NCI-H2196 (cell line): ENCODE data around the gene PRPF8.
"Not testable (repeated sequence)": the region's sequence is repeated elsewhere in the genome, so short reads cannot be mapped to it uniquely, and the experiment has no call there.

Experiments
- DNase-seq: peaks from one replicate; lab custom pipeline; 2025; ENCODE audit not compliant: unreplicated experiment; lab: John Stamatoyannopoulos, UW

The PRPF8 gene

GRCh38 chr17:1716912-1717695 is 32.4 kb upstream of the PRPF8 start:
- peak; percentile 89 for DNase-seq

- DNase-seq = peak; percentile 95
Measured at GRCh38 chr17:1716076-1716911, 31.6 kb upstream of the PRPF8 start.

GRCh38 chr17:1715803-1716075 is 31.1 kb upstream of the PRPF8 start:
- DNase-seq = no peak

GRCh38 chr17:1714980-1715802 is 30.5 kb upstream of the PRPF8 start:
- DNase-seq = peak; percentile 54

DNA sequence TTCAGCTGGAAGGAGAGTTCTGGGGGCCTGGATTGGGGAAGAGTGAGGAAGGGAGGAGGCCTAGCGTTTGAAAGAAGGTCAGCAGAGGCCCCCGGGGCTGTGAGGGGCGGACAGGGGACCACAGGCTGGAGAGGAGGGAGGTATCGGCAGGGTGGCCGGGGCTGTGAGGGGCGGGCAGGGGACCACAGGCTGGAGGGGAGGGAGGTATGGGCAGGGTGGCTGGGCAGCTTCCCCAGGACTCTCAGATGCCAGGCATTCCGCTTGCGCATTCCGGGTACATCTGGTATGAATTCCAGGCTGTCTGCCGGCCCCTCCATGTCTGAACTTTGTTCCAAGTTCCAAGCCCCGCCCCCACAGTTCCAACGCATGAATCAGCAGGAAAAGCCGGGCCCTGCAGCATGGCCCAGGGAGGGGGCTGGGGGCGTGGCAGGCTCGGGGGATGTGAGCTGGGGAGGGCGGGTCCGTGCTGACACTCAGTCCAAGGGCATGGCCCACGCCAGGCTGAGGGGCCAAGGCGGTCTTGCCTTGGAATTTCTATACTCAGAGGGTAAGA is 29.8 kb upstream of the PRPF8 start:
- DNase-seq = peak; percentile 56

DNA sequence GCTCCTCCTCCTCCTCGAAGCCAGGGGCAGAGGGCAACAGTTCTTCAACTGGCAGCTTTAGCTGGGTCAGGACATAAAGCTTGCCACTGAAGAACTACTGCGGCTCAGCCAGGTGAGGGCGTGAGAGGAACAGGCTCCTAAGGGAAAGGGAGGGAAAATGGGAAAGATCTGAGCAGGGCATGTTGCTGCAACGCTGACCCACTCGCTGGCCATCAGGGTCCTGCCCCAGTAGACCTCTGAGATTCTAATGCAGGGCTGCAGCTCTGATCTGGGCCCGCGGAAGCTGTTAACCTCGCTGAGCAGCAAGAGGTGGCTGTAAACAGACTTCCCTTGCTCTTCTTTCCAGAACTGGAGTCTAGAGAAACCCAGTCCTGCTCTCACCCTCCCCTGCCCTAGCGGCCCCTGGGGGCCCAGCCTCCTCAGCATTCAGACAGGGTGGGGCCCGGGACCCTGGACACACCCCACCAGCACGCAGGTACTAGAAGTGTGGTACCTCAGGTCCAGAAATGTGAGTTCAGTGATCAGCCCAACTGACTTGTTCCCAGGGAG is 29.3 kb upstream of the PRPF8 start:
- DNase-seq = peak; percentile 26

DNA sequence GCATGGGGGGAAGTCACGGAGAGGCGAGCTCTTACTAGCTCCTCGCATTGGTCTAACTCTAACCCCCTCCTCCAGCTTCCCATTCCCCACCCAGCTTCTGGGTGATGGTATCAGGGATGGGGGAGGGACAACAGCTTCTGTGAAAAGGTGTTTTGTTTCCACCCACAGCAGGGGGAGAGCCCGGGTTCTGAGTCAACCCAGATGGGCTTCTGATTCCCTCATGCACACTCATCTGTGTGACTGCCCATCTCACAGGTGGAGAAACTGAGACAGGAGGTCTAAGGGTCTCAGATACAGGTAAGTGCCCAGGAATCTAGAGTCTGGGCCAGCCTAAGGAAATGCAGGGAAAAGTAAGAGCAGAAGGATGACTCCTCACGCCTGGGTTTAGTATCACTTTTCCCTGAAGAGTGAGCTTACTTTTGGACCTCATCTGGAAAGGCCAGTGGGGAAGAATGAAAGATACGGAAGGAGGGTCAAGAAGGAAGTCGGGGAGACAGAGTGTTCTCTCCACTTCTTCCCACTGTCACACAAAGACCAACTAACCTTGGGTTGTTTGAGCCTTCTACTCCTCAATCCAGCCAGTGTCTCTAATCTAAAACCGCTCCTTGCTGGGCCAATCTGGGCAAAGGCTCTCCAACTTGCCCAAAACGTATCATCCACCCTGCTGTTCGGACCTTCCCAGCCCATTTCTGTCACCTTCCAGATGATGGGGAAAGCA is 28.7 kb upstream of the PRPF8 start:
- no peak for DNase-seq

- no peak for DNase-seq
Measured at GRCh38 chr17:1712271-1712670, 27.6 kb upstream of the PRPF8 start.

DNA sequence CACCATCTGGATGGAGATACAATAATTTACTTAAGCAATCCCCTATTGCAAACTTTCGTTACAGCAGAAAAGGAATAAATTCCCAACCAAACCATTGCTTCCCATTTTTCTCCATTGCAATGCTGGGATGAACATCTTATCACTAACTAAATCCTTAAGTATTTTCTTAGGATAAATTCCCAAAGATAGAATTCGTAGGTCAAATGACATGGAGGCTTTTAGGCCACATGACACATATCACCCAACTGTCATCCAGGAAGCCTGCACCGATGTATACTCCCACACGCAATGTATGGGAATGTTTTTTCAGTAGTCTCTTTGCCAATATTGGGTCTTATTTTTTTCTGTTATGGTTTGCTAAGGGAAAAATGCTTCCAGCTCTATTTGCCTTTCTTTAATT is 27.1 kb upstream of the PRPF8 start:
- no peak for DNase-seq

DNA sequence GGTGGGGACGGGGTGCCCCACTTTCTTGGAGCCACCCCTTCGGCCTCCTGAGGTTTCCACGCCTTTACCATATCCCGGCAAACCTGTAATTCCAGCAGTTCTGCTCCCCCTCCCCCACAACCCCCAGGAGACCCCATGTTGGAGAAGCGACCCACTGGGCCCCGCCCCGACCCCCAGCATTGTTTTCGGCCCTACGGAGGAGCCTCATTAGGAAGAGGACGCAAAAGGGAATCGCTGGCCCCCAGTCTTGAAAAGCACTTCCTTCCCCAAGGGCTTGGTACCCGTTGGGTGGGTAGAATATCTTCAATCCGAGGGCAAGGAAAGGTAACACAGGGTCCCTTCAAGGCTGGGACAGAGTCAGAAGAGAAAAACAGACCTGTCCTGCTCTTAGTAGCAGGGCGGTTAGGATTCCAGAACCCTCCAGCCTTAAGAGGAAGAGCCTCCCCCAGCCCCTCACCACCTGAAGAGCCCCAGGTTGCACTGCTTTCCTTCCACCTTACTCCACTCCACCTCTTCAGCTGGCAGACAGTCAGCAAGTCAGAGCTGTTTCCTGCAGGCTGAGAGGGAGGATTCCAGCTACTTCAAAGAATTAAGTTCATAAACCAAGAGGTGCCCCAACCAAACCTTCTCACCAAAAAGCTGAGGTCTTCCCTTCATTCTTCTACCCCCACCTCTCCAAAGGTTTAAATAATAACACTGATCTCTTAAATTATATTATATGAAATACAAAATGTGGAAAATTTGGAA is 26.3 kb upstream of the PRPF8 start:
- no peak for DNase-seq

- DNase-seq = peak; percentile 13
Measured at GRCh38 chr17:1709971-1710806, 25.5 kb upstream of the PRPF8 start, which contains the start of gene TLCD2. TLCD2 (minus strand) TSS chr17:1710377; CDS start chr17:1710242, 135 bp downstream.

DNA sequence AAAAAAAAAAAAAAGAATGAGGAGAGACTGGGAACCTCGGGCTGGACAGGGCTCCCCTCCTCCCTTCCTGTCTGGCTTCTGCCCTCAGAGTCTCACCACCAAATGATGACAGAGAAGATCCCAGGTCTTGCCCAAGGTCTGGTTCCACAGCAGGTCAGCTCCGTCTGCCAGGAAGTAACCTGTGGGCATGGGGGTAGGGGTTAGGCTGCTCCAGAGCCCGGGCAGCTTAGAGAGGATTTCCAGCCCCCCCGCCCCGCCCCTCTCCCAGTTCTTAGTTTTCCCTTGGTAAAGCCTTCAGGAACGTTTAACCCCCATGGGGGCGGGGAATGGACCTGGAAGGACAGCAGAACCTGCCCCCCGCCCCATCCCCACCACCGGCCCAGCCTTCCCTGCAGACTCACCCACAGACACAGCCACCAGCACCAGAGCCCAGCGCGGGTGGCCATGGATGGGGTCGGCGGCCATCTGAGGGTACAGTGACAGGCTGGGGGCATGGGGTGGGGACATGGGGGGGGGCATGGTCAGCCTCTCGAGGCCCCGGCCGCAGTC is 24.8 kb upstream of the PRPF8 start:
- no peak for DNase-seq

GRCh38 chr17:1708791-1709346 is 24.2 kb upstream of the PRPF8 start:
- DNase-seq = not testable (repeated sequence)

- DNase-seq = no peak
Measured at GRCh38 chr17:1707107-1707506, 22.4 kb upstream of the PRPF8 start.

GRCh38 chr17:1705004-1705403 is 20.3 kb upstream of the PRPF8 start:
- no peak for DNase-seq

DNA sequence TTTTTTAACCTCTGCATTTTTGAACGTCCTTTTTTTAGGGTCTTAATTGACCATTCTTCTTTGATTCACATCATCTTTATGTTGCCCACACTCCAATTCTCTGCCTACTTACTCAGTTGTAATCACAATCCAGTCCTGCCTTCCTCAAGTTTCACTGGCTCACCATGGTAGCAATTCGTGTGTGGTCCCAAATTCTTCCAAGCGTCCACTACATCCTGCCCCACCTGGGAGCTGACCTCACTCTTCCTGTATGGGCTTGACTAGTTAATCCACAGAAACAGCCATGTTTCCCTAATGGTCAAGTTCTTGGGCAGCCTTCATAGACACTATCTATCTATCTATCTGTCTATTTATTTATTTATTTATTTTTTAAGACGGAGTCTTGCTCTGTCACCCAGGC is 18.4 kb upstream of the PRPF8 start:
- DNase-seq = no peak

DNA sequence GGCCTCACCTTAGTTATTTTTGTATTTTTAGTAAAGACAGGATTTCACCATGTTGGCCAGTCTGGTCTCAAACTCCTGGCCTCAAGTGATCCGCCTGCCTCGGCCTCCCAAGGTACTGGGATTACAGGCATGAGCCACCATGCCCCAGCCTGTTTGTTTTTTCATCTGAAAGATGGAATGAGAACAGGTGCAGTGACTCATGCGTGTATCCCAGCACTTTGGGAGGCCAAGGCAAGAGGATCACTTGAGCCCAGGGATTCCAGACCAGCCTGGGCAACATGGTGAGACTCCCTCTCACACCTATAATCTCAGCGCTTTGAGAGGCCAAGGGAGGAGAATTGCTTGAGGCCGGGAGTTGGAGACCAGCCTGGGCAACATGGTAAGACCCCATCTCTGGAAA is 15.2 kb upstream of the PRPF8 start:
- not testable (repeated sequence) for DNase-seq

DNA sequence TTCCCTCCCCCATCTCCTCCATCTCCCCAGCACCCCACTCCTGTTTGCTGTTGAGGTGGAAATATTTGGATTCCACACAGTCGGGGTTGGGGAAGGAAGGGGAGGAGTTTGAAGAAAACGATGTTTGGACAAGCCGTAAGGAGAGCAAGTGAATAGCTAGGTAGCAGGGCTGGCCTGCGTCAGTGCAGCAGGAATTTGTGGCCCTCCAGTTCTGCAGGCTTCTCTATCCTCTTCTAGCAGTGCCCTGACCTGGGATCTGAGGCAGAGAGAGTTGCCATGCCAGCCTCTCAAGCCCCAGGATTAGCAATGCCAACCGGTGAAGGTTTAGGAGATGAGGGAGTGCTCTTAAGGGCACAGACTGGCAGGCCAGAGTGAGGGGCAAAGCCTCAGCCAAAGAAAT is 13.0 kb upstream of the PRPF8 start:
- DNase-seq = no peak
